ENCODE measurements around the gene TAS1R3. TPM values are rescaled to one million over a fixed set of nuclear protein-coding genes. Genes with fewer than 3 reads are reported as not detected.
A peak's percentile ranks its signal among the peaks of the same experiment; 100 is the strongest.

TAS1R3 gene
- total RNA-seq, 2 donors from 2014 or later, result 0.09 to 0.35 TPM

DNA sequence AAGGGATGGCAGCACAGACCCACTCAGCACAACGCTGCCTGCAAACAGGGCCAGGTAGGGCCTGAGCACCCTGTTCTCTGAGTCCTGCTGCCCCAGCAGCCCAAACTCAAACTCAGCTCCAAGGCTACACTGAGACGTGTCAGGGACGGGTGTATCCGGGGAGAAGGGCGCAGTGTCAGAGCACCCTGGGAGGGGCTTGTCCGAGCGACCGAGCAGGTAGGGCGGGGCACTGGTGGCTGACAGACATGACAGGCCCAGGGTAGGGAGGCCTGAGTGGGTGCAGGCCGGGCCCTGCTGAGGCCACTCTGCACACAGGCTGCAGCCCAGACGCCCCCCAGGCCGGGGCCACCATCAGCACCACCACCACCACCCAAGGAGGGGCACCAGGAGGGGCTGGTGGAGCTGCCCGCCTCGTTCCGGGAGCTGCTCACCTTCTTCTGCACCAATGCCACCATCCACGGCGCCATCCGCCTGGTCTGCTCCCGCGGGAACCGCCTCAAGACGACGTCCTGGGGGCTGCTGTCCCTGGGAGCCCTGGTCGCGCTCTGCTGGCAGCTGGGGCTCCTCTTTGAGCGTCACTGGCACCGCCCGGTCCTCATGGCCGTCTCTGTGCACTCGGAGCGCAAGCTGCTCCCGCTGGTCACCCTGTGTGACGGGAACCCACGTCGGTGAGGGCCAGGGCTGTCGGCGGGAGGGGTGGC, 45.3 kb upstream of the TAS1R3 start:
- Mint-ChIP-seq H3K27ac (no peak overlapping the region), H3K9me3 (peaks cover 2% of the 10 kb centered on the region), H3K27me3 (ENCODE audit: insufficient read depth) (no peaks in the 10 kb centered on the region), H3K4me3 (no peak overlapping the region), H3K4me1 (no peaks in the 10 kb centered on the region), H3K36me3 (ENCODE audit: low read depth) (no peaks in the 10 kb centered on the region)
- Histone ChIP-seq H3K27ac (ENCODE audit: low read depth, low read length) (no peak overlapping the region), H3K9ac (ENCODE audit: extremely low read depth, low read length, poor library complexity, severe bottlenecking) (no peak overlapping the region), H3K36me3 (ENCODE audit: control insufficient read depth, insufficient read depth, low read length) (no peaks in the 10 kb centered on the region), H3K27me3 (ENCODE audit: control insufficient read depth, insufficient read depth, low read length, poor library complexity, severe bottlenecking) (no peaks in the 10 kb centered on the region), H3K4me3 (ENCODE audit: low read length) (no peak overlapping the region), H3K9me3 (ENCODE audit: control insufficient read depth, low read length) (no peaks in the 10 kb centered on the region), H3K4me1 (ENCODE audit: control insufficient read depth, insufficient read depth, low read length) (no peaks in the 10 kb centered on the region)
- peak; percentile 53 for DNase-seq
- TF ChIP-seq, protein P1, sequence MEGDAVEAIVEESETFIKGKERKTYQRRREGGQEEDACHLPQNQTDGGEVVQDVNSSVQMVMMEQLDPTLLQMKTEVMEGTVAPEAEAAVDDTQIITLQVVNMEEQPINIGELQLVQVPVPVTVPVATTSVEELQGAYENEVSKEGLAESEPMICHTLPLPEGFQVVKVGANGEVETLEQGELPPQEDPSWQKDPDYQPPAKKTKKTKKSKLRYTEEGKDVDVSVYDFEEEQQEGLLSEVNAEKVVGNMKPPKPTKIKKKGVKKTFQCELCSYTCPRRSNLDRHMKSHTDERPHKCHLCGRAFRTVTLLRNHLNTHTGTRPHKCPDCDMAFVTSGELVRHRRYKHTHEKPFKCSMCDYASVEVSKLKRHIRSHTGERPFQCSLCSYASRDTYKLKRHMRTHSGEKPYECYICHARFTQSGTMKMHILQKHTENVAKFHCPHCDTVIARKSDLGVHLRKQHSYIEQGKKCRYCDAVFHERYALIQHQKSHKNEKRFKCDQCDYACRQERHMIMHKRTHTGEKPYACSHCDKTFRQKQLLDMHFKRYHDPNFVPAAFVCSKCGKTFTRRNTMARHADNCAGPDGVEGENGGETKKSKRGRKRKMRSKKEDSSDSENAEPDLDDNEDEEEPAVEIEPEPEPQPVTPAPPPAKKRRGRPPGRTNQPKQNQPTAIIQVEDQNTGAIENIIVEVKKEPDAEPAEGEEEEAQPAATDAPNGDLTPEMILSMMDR (conservative IDR thresholded peaks at IDR 0.05), result no peak
- WGBS, 2 experiments (ENCODE audit: insufficient coverage in 1 of 2, insufficient read length in 1 of 2), result 91% methylated on average over 28 to 37 of the region's 37 CpGs

DNA sequence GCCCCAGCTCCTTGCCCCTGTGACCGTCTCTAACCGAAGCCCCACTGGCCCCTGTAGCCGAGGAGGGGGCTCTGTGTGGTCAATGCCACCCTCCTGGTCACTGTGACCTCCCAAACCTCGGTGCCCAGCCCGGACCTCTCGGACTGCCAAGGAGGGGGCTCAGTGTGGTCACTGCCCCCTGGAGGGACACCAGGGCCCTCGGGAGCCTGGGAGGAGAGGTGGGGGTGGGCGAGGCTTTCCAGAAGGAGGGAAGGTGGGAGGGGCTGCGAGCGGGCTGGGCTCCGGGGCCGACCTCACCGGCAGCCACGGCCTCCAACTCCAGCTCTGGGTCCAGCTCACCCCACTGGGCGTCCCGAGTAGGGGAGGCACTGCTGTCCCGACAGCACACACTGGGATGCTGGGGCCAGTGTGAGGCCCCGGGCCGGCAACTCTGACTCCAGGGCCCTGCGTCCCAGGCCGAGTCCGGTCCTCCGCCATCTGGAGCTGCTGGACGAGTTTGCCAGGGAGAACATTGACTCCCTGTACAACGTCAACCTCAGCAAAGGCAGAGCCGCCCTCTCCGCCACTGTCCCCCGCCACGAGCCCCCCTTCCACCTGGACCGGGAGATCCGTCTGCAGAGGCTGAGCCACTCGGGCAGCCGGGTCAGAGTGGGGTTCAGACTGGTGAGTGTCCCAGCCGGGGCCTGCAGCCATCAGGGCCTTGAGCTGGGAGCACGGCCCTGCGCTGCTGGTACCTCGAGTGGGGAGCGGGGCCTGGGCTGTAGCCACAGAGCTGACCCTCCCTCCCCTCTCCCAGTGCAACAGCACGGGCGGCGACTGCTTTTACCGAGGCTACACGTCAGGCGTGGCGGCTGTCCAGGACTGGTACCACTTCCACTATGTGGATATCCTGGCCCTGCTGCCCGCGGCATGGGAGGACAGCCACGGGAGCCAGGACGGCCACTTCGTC, 44.5 kb upstream of the TAS1R3 start:
- peaks cover 2% of the 10 kb centered on the region for H3K9me3 Mint-ChIP-seq
- DNase-seq, result peak; percentile 50
- Histone ChIP-seq H3K36me3 (ENCODE audit: control insufficient read depth, insufficient read depth, low read length) (no peaks in the 10 kb centered on the region), H3K4me1 (ENCODE audit: control insufficient read depth, insufficient read depth, low read length) (no peaks in the 10 kb centered on the region), H3K27me3 (ENCODE audit: control insufficient read depth, insufficient read depth, low read length, poor library complexity, severe bottlenecking) (no peaks in the 10 kb centered on the region), H3K9me3 (ENCODE audit: control insufficient read depth, low read length) (no peaks in the 10 kb centered on the region), H3K9ac (ENCODE audit: extremely low read depth, low read length, poor library complexity, severe bottlenecking) (no peak overlapping the region), H3K4me3 (ENCODE audit: low read length) (no peak overlapping the region), H3K27ac (ENCODE audit: low read depth, low read length) (no peak overlapping the region)
- TF ChIP-seq, protein P1 (conservative IDR thresholded peaks at IDR 0.05), result no peak
- H3K4me3 Mint-ChIP-seq, result no peak overlapping the region
- no peaks in the 10 kb centered on the region for H3K4me1 Mint-ChIP-seq
- H3K36me3 Mint-ChIP-seq (ENCODE audit: low read depth), result no peaks in the 10 kb centered on the region
- no peaks in the 10 kb centered on the region for H3K27me3 Mint-ChIP-seq (ENCODE audit: insufficient read depth)
- 90 to 93% methylated on average over 32 to 50 of the region's 50 CpGs for WGBS, 2 experiments (ENCODE audit: insufficient coverage in 1 of 2, insufficient read length in 1 of 2)
- no peak overlapping the region for H3K27ac Mint-ChIP-seq

DNA sequence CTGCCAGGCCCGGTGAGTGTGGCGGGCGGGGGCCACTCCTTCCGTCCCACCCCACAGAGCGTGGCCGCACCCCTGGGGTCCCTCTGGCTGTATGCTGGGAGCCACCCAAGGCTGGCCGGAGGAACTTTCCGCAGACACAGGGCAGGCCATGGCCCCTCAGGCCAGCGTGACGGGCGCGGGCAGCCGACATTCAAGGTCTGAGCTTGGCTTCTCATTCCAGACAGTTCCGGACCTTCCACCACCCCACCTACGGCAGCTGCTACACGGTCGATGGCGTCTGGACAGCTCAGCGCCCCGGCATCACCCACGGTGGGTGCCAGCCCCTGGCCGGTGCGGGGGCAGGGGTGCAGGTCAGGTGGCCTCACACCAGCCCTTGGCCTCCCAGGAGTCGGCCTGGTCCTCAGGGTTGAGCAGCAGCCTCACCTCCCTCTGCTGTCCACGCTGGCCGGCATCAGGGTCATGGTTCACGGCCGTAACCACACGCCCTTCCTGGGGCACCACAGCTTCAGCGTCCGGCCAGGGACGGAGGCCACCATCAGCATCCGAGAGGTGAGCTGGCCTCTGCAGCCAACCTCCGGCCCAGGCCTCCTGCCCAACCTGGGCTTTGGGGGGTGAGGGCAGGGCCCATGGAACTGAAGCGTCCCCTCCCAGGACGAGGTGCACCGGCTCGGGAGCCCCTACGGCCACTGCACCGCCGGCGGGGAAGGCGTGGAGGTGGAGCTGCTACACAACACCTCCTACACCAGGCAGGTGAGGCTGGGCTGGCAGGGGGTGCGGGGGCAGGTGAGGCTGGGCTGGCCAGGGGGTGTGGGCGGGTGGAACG, 43.6 kb upstream of the TAS1R3 start:
- H3K36me3 Mint-ChIP-seq (ENCODE audit: low read depth), result no peaks in the 10 kb centered on the region
- no peaks in the 10 kb centered on the region for H3K27me3 ChIP-seq (ENCODE audit: control insufficient read depth, insufficient read depth, low read length, poor library complexity, severe bottlenecking)
- H3K27me3 Mint-ChIP-seq (ENCODE audit: insufficient read depth), result no peaks in the 10 kb centered on the region
- no peaks in the 10 kb centered on the region for H3K36me3 ChIP-seq (ENCODE audit: control insufficient read depth, insufficient read depth, low read length)
- peaks cover 2% of the 10 kb centered on the region for H3K9me3 Mint-ChIP-seq
- H3K4me3 ChIP-seq (ENCODE audit: low read length), result no peak overlapping the region
- no peak overlapping the region for H3K27ac Mint-ChIP-seq
- WGBS, 2 experiments (ENCODE audit: insufficient coverage in 1 of 2, insufficient read length in 1 of 2), result 91 to 93% methylated on average over 26 to 46 of the region's 46 CpGs
- H3K4me1 ChIP-seq (ENCODE audit: control insufficient read depth, insufficient read depth, low read length), result no peaks in the 10 kb centered on the region
- H3K4me1 Mint-ChIP-seq, result no peaks in the 10 kb centered on the region
- TF ChIP-seq, protein P1 (conservative IDR thresholded peaks at IDR 0.05), result no peak
- DNase-seq, result no peak
- no peak overlapping the region for H3K9ac ChIP-seq (ENCODE audit: extremely low read depth, low read length, poor library complexity, severe bottlenecking)
- H3K9me3 ChIP-seq (ENCODE audit: control insufficient read depth, low read length), result no peaks in the 10 kb centered on the region
- no peak overlapping the region for H3K27ac ChIP-seq (ENCODE audit: low read depth, low read length)
- H3K4me3 Mint-ChIP-seq, result no peak overlapping the region
